ENCODE data around the gene MINDY4. TPM values are rescaled to one million over a fixed set of nuclear protein-coding genes. Genes with fewer than 3 reads are reported as not detected.

Gene MINDY4
- total and polyA plus RNA-seq, 2 of the 13 experiments (the other 11 are each of a cell fraction or from before 2014, with no cell fraction given): not detected

DNA sequence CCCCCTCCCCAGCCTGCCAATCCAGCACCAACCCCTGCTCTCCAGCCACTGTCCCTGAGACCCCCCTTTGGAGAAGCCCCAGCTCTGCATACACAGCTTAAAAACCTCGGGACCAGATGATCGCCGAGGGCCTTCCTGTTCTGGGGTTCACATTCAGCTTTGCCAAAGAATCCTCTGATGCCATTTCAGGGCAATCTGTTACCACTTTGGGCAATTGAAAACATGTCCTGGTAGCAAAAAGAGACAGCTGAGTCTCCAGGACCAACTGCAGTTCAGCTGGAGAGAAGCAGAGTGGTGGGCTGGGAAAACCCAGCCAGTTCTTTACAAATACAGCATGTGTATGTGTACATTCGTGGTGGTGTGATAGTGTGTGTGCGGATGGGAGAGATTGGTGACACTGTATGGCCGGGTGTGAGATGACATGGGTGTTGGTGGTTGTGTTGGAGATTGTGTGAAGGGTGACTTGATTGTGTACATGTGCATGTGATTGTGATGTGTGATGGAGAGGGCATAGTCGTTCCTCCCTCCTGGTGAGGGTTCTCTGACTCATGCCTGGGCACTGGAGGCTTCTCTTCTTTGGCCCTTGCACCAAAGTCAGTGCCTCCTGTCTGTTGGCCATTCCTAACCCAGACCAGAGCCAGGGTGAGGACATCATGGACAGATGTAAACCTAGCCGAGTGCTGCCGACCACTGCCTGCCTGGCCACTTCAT, 91.9 kb downstream of the MINDY4 start (continued):
- no peak for TF ChIP-seq SMC3 (IDR thresholded peaks at IDR 0.05; ENCODE audit: low read length)
- TF ChIP-seq, protein P1, sequence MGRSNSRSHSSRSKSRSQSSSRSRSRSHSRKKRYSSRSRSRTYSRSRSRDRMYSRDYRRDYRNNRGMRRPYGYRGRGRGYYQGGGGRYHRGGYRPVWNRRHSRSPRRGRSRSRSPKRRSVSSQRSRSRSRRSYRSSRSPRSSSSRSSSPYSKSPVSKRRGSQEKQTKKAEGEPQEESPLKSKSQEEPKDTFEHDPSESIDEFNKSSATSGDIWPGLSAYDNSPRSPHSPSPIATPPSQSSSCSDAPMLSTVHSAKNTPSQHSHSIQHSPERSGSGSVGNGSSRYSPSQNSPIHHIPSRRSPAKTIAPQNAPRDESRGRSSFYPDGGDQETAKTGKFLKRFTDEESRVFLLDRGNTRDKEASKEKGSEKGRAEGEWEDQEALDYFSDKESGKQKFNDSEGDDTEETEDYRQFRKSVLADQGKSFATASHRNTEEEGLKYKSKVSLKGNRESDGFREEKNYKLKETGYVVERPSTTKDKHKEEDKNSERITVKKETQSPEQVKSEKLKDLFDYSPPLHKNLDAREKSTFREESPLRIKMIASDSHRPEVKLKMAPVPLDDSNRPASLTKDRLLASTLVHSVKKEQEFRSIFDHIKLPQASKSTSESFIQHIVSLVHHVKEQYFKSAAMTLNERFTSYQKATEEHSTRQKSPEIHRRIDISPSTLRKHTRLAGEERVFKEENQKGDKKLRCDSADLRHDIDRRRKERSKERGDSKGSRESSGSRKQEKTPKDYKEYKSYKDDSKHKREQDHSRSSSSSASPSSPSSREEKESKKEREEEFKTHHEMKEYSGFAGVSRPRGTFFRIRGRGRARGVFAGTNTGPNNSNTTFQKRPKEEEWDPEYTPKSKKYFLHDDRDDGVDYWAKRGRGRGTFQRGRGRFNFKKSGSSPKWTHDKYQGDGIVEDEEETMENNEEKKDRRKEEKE (IDR thresholded peaks at IDR 0.05): no peak
- no peak for TF ChIP-seq ZBTB3 (CRISPR knock-in tag; IDR thresholded peaks at IDR 0.05; ENCODE audit: borderline replicate concordance, low read depth)
- TF ChIP-seq ATRX (CRISPR knock-in tag; IDR thresholded peaks at IDR 0.05; ENCODE audit: borderline replicate concordance): no peak
- TF ChIP-seq, protein P2, sequence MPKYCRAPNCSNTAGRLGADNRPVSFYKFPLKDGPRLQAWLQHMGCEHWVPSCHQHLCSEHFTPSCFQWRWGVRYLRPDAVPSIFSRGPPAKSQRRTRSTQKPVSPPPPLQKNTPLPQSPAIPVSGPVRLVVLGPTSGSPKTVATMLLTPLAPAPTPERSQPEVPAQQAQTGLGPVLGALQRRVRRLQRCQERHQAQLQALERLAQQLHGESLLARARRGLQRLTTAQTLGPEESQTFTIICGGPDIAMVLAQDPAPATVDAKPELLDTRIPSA (CRISPR knock-in tag; IDR thresholded peaks at IDR 0.05; ENCODE audit: borderline replicate concordance): no peak
- no peak for TF ChIP-seq RFXANK (CRISPR knock-in tag; IDR thresholded peaks at IDR 0.05)
- TF ChIP-seq, protein P3, sequence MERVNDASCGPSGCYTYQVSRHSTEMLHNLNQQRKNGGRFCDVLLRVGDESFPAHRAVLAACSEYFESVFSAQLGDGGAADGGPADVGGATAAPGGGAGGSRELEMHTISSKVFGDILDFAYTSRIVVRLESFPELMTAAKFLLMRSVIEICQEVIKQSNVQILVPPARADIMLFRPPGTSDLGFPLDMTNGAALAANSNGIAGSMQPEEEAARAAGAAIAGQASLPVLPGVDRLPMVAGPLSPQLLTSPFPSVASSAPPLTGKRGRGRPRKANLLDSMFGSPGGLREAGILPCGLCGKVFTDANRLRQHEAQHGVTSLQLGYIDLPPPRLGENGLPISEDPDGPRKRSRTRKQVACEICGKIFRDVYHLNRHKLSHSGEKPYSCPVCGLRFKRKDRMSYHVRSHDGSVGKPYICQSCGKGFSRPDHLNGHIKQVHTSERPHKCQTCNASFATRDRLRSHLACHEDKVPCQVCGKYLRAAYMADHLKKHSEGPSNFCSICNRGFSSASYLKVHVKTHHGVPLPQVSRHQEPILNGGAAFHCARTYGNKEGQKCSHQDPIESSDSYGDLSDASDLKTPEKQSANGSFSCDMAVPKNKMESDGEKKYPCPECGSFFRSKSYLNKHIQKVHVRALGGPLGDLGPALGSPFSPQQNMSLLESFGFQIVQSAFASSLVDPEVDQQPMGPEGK (CRISPR knock-in tag; IDR thresholded peaks at IDR 0.05): no peak
- no peak for TF ChIP-seq NFE2L1 (CRISPR knock-in tag; IDR thresholded peaks at IDR 0.05; ENCODE audit: borderline replicate concordance)
- no peak for TF ChIP-seq MAFG (CRISPR knock-in tag; IDR thresholded peaks at IDR 0.05)
- TF ChIP-seq TBX2 (CRISPR knock-in tag; IDR thresholded peaks at IDR 0.05; ENCODE audit: borderline replicate concordance): no peak

All from HepG2 (cell line).